K562 (cell line): ENCODE measurements around the gene C11orf42. TPM values are rescaled to one million over a fixed set of nuclear protein-coding genes. Genes with fewer than 3 reads are reported as not detected.

Experiments used
- ATAC-seq: fragments of 200-7000 bp; cut with Tn5 transposase; 3 replicates; pipeline ENCODE4 v1.9.1; 2020; ENCODE audit warnings: moderate library complexity
- BruUV-seq: library from RNA; stranded (reverse); fragments of 400-500 nt; replicated peaks from 2 replicates; lab custom pipeline; 2021; lab: Mats Ljungman, UMichigan
- CTCF ChIA-PET: fragments of 300-600 bp; formaldehyde crosslinking; extraction: SDS; loops from one replicate; lab custom pipeline; 2021; ENCODE audit warnings: low intra/inter-chr PET ratio; lab: Yijun Ruan, JAX
- POLR2A ChIA-PET: fragments of 300-600, 350-650 bp; sonication (Branson Sonifier 250); formaldehyde crosslinking; extraction: SDS; loops from one replicate; lab custom pipeline; 2021; ENCODE audit warnings: antibody characterized with exemption, inconsistent platforms; lab: Yijun Ruan, JAX
- DNase-seq, 4 experiments: peaks; one replicate each; pipeline versions ENCODE4 v3.0.0 to v3.0.0-alpha.2; 2011 to 2018; ENCODE audit warnings: low spot score in 3 of 4, mixed read lengths in 3 of 4; ENCODE audit errors: extremely low read depth in 1 of 4
- FAIRE-seq: peaks from 2 replicates; lab custom pipeline; 2011; peaks lifted over from hg19 to GRCh38; lab: Jason Lieb, UNC
- H2AFZ ChIP-seq: 2 replicates; pipeline ENCODE4 v1.6.0; 2011; ENCODE audit warnings: low read depth, low read length, control low read depth, inconsistent platforms
- H3K27ac ChIP-seq: fragments of 200-600 bp; 3 replicates; pipeline ENCODE4 v1.8.0; 2011; ENCODE audit warnings: low read depth, mild to moderate bottlenecking, control low read depth, inconsistent platforms, low read length, moderate library complexity, mixed read lengths; ENCODE audit errors: extremely low read depth
- H3K27me3 ChIP-seq, 2 experiments: fragments of 300-600 bp in 1 of 2; 2 replicates in 1 of 2; 3 replicates in 1 of 2; pipeline versions ENCODE4 v1.6.0 to v1.8.0; 2011; ENCODE audit warnings: inconsistent platforms in 2 of 2, low read length in 2 of 2, mild to moderate bottlenecking in 1 of 2, mixed read lengths in 1 of 2, moderate library complexity in 1 of 2; ENCODE audit not compliant: control insufficient read depth in 2 of 2, insufficient read depth in 2 of 2
- H3K36me3 ChIP-seq: fragments of 300-600 bp; 3 replicates; pipeline ENCODE4 v1.8.0; 2011; ENCODE audit warnings: mild to moderate bottlenecking, low read length, inconsistent platforms; ENCODE audit not compliant: control insufficient read depth, insufficient read depth
- H3K4me1 ChIP-seq, 2 experiments: fragments of 200-600 bp in 1 of 2; replicated peaks in 1 of 2; 2 replicates in 1 of 2; 3 replicates in 1 of 2; pipeline versions ENCODE4 v1.5.1 to v1.8.0; 2011; ENCODE audit warnings: inconsistent platforms in 2 of 2, low read length in 2 of 2, mild to moderate bottlenecking in 1 of 2, mixed read lengths in 1 of 2, moderate library complexity in 1 of 2; ENCODE audit not compliant: control insufficient read depth in 2 of 2, insufficient read depth in 2 of 2
- H3K4me2 ChIP-seq: 2 replicates; pipeline ENCODE4 v1.6.1; 2011; ENCODE audit warnings: low read length, control low read depth, inconsistent platforms, mixed read lengths; ENCODE audit not compliant: insufficient read depth
- H3K4me3 ChIP-seq: fragments of 200-600 bp; sonication (generic), shearing (Covaris generic); 2 replicates; pipeline ENCODE4 v1.5.1; 2016; ENCODE audit warnings: control low read depth, inconsistent platforms
- H3K79me2 ChIP-seq: fragments of 200-600 bp; 3 replicates; pipeline ENCODE4 v1.8.0; 2011; ENCODE audit warnings: low read length, inconsistent platforms; ENCODE audit not compliant: control insufficient read depth, insufficient read depth
- H3K9ac ChIP-seq, 2 experiments: 2 replicates each; pipeline versions ENCODE4 v1.6.0 to v1.6.1; 2011; ENCODE audit warnings: low read depth in 2 of 2, low read length in 2 of 2, control low read depth in 1 of 2, inconsistent platforms in 1 of 2, mild to moderate bottlenecking in 1 of 2, mixed read lengths in 1 of 2; ENCODE audit not compliant: insufficient read depth in 1 of 2
- H3K9me1 ChIP-seq: one replicate; pipeline ENCODE4 v1.6.0; 2011; ENCODE audit warnings: inconsistent platforms, mild to moderate bottlenecking, low read length, moderate library complexity; ENCODE audit not compliant: control insufficient read depth, insufficient read depth
- H3K9me3 ChIP-seq: replicated peaks from 2 replicates; pipeline ENCODE4 v1.5.1; 2011; ENCODE audit warnings: low read depth, low read length, inconsistent platforms; ENCODE audit not compliant: control insufficient read depth, insufficient read depth
- H4K20me1 ChIP-seq: replicated peaks from 2 replicates; pipeline ENCODE4 v1.6.1; 2011; ENCODE audit warnings: low read length, inconsistent platforms, mixed read lengths; ENCODE audit not compliant: control insufficient read depth, insufficient read depth
- CBX1 ChIP-seq: sonication (generic); IDR thresholded peaks from 2 replicates; pipeline ENCODE4 v1.6.1; 2016; ENCODE audit warnings: antibody characterized with exemption, low read depth, mild to moderate bottlenecking
- MECOM ChIP-seq: fragments of 250-450 bp; sonication (Bioruptor Pico); IDR thresholded peaks from 2 replicates; pipeline ENCODE4 v1.8.0; 2022; ENCODE audit warnings: inconsistent platforms
- RHOXF2B ChIP-seq: fragments of 250-450 bp; sonication (Bioruptor Pico); conservative IDR thresholded peaks from 2 replicates; pipeline ENCODE4 v1.5.1; 2021
- WGBS: fragments of 100-300 bp; shearing (Covaris generic); methylation state at CpG from one replicate; pipeline ENCODE4 v1.1.6; 2016; ENCODE audit warnings: low coverage, mixed read lengths; ENCODE audit not compliant: insufficient coverage; ENCODE audit errors: missing lambda C conversion rate; 5-methylcytosine and 5-hydroxymethylcytosine counted together
- in situ Hi-C: fragments of 300-500 bp; cut with MboI; formaldehyde crosslinking; loops from 4 replicates; pipeline ENCODE4 v1.15.0; 2018; ENCODE audit warnings: inconsistent platforms, mixed read lengths
- intact Hi-C: fragments of 100-400 bp; cut with micrococcal nuclease; formaldehyde crosslinking; loops from 2 replicates; pipeline ENCODE4 v1.14.2; 2022
- polyA plus RNA-seq, 8 experiments: library from polyadenylated mRNA; depleted of rRNA in 4 of 8; stranded (reverse) in 5 of 8; unstranded in 3 of 8; fragments of >200 nt; fragmentation: Nextera tagmentation in 2 of 8; fragmentation: Illumina TruSeq in 1 of 8; extraction: Ambion mirVana in 2 of 8; extraction: Trizol in 1 of 8; gene quantifications; 2 replicates each; pipeline versions ENCODE4 v1.2.1 to v1.2.3, GENCODE V29; 2011 to 2014; ENCODE audit warnings: inconsistent platforms in 1 of 8, missing spikeins in 1 of 8
- total RNA-seq, 7 experiments: library from RNA; depleted of rRNA in 6 of 7; stranded (reverse); fragments of >200 nt in 6 of 7; fragmentation: Illumina TruSeq in 2 of 7; extraction: Trizol in 2 of 7; gene quantifications; 2 replicates each; pipeline versions ENCODE4 v1.2.1 to v1.2.3, GENCODE V29; 2011 to 2021; ENCODE audit warnings: low replicate concordance in 1 of 7
- TF ChIP-seq, protein P1 (sequence below), 2 experiments: fragments of 150-350 bp in 1 of 2; IDR thresholded peaks; 2 replicates each; pipeline ENCODE4 v1.6.1; 2012 to 2016; ENCODE audit warnings: low read depth in 2 of 2, low read length in 2 of 2, mild to moderate bottlenecking in 1 of 2, moderate library complexity in 1 of 2

C11orf42 gene
- total and polyA plus RNA-seq, 9 of the 15 experiments (the other 6 are each of a cell fraction or from before 2014, with no cell fraction given): not detected

DNA sequence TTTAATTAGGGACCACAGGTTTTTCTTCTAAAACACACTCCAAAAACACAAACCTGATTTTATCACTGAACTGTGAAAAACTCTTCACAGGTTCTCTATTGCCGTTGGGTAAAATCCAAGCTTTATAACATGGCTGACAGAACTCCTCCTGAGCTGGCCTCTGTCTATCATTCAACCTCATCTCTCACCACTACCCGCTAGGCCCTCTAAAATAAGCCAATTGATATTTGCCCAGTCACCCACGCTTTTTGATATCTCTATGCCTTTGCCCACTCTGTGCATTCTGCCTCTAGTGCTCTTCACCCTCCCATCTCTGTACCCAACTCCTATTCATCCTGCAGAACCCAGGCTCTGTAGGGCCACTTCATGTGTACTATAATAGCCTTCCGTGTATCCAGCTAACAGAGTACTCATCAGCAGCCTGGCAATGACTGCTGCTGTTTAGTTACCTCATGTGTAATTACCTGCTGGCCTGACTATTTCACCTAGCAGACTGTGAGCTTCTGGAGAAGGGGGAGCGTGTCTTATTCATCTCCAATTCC, 32.5 kb downstream of the C11orf42 start:
- CTCF ChIA-PET: no interaction called here
- FAIRE-seq: no peak
- H3K27me3 ChIP-seq: peaks cover 3 to 31% of the 10 kb centered on the region in 2 experiments; a peak in 4 of 5 replicates
- intact Hi-C loops: no loop called here
- BruUV-seq: no TSS peak
- H3K9me1 ChIP-seq: no peaks in the 10 kb centered on the region
- no peaks in the 10 kb centered on the region for H3K9me3 ChIP-seq
- no peak overlapping the region for H2AFZ ChIP-seq
- TF ChIP-seq MECOM (CRISPR knock-in tag) (no peak), CBX1 (no peak), RHOXF2B (CRISPR knock-in tag) (no peak)
- TF ChIP-seq, protein P1, sequence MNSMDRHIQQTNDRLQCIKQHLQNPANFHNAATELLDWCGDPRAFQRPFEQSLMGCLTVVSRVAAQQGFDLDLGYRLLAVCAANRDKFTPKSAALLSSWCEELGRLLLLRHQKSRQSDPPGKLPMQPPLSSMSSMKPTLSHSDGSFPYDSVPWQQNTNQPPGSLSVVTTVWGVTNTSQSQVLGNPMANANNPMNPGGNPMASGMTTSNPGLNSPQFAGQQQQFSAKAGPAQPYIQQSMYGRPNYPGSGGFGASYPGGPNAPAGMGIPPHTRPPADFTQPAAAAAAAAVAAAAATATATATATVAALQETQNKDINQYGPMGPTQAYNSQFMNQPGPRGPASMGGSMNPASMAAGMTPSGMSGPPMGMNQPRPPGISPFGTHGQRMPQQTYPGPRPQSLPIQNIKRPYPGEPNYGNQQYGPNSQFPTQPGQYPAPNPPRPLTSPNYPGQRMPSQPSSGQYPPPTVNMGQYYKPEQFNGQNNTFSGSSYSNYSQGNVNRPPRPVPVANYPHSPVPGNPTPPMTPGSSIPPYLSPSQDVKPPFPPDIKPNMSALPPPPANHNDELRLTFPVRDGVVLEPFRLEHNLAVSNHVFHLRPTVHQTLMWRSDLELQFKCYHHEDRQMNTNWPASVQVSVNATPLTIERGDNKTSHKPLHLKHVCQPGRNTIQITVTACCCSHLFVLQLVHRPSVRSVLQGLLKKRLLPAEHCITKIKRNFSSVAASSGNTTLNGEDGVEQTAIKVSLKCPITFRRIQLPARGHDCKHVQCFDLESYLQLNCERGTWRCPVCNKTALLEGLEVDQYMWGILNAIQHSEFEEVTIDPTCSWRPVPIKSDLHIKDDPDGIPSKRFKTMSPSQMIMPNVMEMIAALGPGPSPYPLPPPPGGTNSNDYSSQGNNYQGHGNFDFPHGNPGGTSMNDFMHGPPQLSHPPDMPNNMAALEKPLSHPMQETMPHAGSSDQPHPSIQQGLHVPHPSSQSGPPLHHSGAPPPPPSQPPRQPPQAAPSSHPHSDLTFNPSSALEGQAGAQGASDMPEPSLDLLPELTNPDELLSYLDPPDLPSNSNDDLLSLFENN (IDR thresholded peaks at IDR 0.05; ENCODE audit: low read depth in 2 of 2, low read length in 2 of 2): no peak
- TF ChIP-seq, all 486 proteins: peak for 0
- Histone ChIP-seq H3K4me2 (no peak overlapping the region), H3K79me2 (peaks cover 17% of the 10 kb centered on the region), H3K36me3 (no peaks in the 10 kb centered on the region), H3K9ac (no peak overlapping the region), H3K4me3 (no peak overlapping the region), H3K27ac (no peak overlapping the region), H3K4me1 (peaks cover 9% of the 10 kb centered on the region in 2 experiments; a peak in 3 of 5 replicates), H4K20me1 (no peaks in the 10 kb centered on the region)
- DNase-seq: no peak
- WGBS: 24% methylated on average over 5 of the region's 5 CpGs
- POLR2A ChIA-PET: interaction anchor here (0.7 kb wide), 1 partner anchor 12 kb away, joined by 3 read pairs; no protein-coding TSS in a partner anchor
- in situ Hi-C loops: no loop called here
- no peak for ATAC-seq
